Measurements from ENCODE around the gene GOLGA6L7. TPM values are rescaled to one million over a fixed set of nuclear protein-coding genes. Genes with fewer than 3 reads are reported as not detected.

The GOLGA6L7 gene
- total and polyA plus RNA-seq, 2 of the 13 experiments (the other 11 are each of a cell fraction or from before 2014, with no cell fraction given): not detected

- BruUV-seq (replicated peaks): no TSS peak
- Histone ChIP-seq H3K4me1 (ENCODE audit: insufficient read depth, low read length) (peaks cover 26% of the 10 kb centered on the region), H3K9ac (ENCODE audit: insufficient read depth, low read depth, low read length) (no peak overlapping the region), H4K20me1 (ENCODE audit: insufficient read depth, low read length) (no peaks in the 10 kb centered on the region), H3K36me3 (replicated peaks in 1 of 2; ENCODE audit: control insufficient read depth in 1 of 2, insufficient read depth in 2 of 2, low read length in 2 of 2) (no peaks in the 10 kb centered on the region), H3K4me2 (ENCODE audit: low read depth, low read length) (no peak overlapping the region), H3K9me3 (ENCODE audit: low read length) (no peaks in the 10 kb centered on the region), H3K4me3 (replicated peaks in 1 of 3; ENCODE audit: insufficient read depth in 1 of 3, low read depth in 2 of 3, low read length in 3 of 3) (no peak overlapping the region), H3K27ac (ENCODE audit: extremely low read length, insufficient read depth, low read length) (no peak overlapping the region), H3K27me3 (ENCODE audit: control insufficient read depth in 1 of 2, insufficient read depth in 2 of 2, low read length in 2 of 2) (no peaks in the 10 kb centered on the region), H2AFZ (ENCODE audit: low read length) (no peak overlapping the region), H3K79me2 (ENCODE audit: insufficient read depth, low read length) (no peaks in the 10 kb centered on the region)
- DNase-seq (ENCODE audit: low spot score) (no peak), FAIRE-seq (no peak), ATAC-seq (no peak)
- WGBS (ENCODE audit: low lambda C conversion rate): 74% methylated on average over 5 of the region's 14 CpGs
- POLR2A ChIA-PET: no interaction called here
- CTCF ChIA-PET (ENCODE audit: low intra/inter-chr PET ratio, low total read pairs): no interaction called here
- in situ Hi-C loops (cut with HindIII; ENCODE audit: extremely low pct_ligation_motif_present, low pct_unique_long_range_greater_than_20kb): no loop called here
- TF ChIP-seq NR2F2 (IDR thresholded peaks at IDR 0.05; ENCODE audit: borderline replicate concordance, low read depth): no peak
- TF ChIP-seq ZNF841 (CRISPR knock-in tag; IDR thresholded peaks at IDR 0.05; ENCODE audit: borderline replicate concordance): no peak
- no peak for TF ChIP-seq CBFB (CRISPR knock-in tag; IDR thresholded peaks at IDR 0.05)
- no peak for TF ChIP-seq ZNF136 (CRISPR knock-in tag; IDR thresholded peaks at IDR 0.05; ENCODE audit: low read depth)
- no peak for TF ChIP-seq HIC2 (CRISPR knock-in tag; IDR thresholded peaks at IDR 0.05; ENCODE audit: low read depth)
- no peak for TF ChIP-seq ZNF557 (CRISPR knock-in tag; IDR thresholded peaks at IDR 0.05)
- TF ChIP-seq, protein P1, sequence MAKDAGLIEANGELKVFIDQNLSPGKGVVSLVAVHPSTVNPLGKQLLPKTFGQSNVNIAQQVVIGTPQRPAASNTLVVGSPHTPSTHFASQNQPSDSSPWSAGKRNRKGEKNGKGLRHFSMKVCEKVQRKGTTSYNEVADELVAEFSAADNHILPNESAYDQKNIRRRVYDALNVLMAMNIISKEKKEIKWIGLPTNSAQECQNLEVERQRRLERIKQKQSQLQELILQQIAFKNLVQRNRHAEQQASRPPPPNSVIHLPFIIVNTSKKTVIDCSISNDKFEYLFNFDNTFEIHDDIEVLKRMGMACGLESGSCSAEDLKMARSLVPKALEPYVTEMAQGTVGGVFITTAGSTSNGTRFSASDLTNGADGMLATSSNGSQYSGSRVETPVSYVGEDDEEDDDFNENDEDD (CRISPR knock-in tag; IDR thresholded peaks at IDR 0.05; ENCODE audit: borderline replicate concordance): no peak
- TF ChIP-seq ATF3 (CRISPR knock-in tag; IDR thresholded peaks at IDR 0.05): no peak
- no peak for TF ChIP-seq ZNF160 (CRISPR knock-in tag; IDR thresholded peaks at IDR 0.05)
- TF ChIP-seq, protein P2, sequence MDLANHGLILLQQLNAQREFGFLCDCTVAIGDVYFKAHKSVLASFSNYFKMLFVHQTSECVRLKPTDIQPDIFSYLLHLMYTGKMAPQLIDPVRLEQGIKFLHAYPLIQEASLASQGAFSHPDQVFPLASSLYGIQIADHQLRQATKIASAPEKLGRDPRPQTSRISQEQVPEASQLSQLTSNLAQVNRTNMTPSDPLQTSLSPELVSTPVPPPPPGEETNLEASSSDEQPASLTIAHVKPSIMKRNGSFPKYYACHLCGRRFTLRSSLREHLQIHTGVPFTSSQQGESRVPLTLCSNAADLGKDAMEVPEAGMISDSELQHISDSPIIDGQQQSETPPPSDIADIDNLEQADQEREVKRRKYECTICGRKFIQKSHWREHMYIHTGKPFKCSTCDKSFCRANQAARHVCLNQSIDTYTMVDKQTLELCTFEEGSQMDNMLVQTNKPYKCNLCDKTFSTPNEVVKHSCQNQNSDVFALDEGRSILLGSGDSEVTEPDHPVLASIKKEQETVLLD (CRISPR knock-in tag; IDR thresholded peaks at IDR 0.05; ENCODE audit: low read depth): no peak
- intact Hi-C loops (cut with micrococcal nuclease; ENCODE audit: unreplicated experiment): no loop called here
Observed at GRCh38 chr15:28876131-28876844, 27.8 kb upstream of the GOLGA6L7 start.

Measured in HepG2 (cell line).